Measurements from ENCODE around the gene MTHFD2L. TPM values are rescaled to one million over a fixed set of nuclear protein-coding genes. Genes with fewer than 3 reads are reported as not detected.

The MTHFD2L gene
- total and polyA plus RNA-seq, 2 experiments from 2014 or later: 10.8 to 12.3 TPM

GRCh38 chr4:74283614-74284013 is 125.7 kb downstream of the MTHFD2L start:
- no peak overlapping the region for H3K4me3 ChIP-seq
- no peak for TF ChIP-seq CTCF (IDR thresholded peaks at IDR 0.05; ENCODE audit: low read depth, low read length)
- H3K4me1 ChIP-seq (ENCODE audit: low read depth): no peaks in the 10 kb centered on the region
- H3K9me3 ChIP-seq (ENCODE audit: low read depth): no peaks in the 10 kb centered on the region
- peak in 1 of 2 donors; percentile 25 for DNase-seq (ENCODE audit: low read depth in 1 of 2, low spot score in 1 of 2)
- H3K36me3 ChIP-seq: no peaks in the 10 kb centered on the region
- no peaks in the 10 kb centered on the region for H3K27me3 ChIP-seq
- H3K27ac ChIP-seq: no peak overlapping the region

GRCh38 chr4:74284053-74284452 is 126.1 kb downstream of the MTHFD2L start:
- Histone ChIP-seq H3K36me3 (no peaks in the 10 kb centered on the region), H3K4me3 (no peak overlapping the region), H3K4me1 (ENCODE audit: low read depth) (no peaks in the 10 kb centered on the region), H3K27me3 (no peaks in the 10 kb centered on the region), H3K27ac (no peak overlapping the region), H3K9me3 (ENCODE audit: low read depth) (no peaks in the 10 kb centered on the region)
- DNase-seq (ENCODE audit: low read depth in 1 of 2, low spot score in 1 of 2): peak in 1 of 2 donors; percentile 35
- no peak for TF ChIP-seq CTCF (IDR thresholded peaks at IDR 0.05; ENCODE audit: low read depth, low read length)

GRCh38 chr4:74287164-74287563 is 129.2 kb downstream of the MTHFD2L start:
- H3K27me3 ChIP-seq: no peaks in the 10 kb centered on the region
- H3K4me3 ChIP-seq: no peak overlapping the region
- H3K4me1 ChIP-seq (ENCODE audit: low read depth): no peaks in the 10 kb centered on the region
- DNase-seq (ENCODE audit: low read depth in 1 of 2, low spot score in 1 of 2): no peak
- H3K36me3 ChIP-seq: no peaks in the 10 kb centered on the region
- no peak for TF ChIP-seq CTCF (IDR thresholded peaks at IDR 0.05; ENCODE audit: low read depth, low read length)
- no peak overlapping the region for H3K27ac ChIP-seq
- H3K9me3 ChIP-seq (ENCODE audit: low read depth): no peaks in the 10 kb centered on the region

- TF ChIP-seq CTCF (IDR thresholded peaks at IDR 0.05; ENCODE audit: low read depth, low read length): no peak
- H3K4me3 ChIP-seq: no peak overlapping the region
- H3K4me1 ChIP-seq (ENCODE audit: low read depth): no peaks in the 10 kb centered on the region
- no peak for DNase-seq (ENCODE audit: low read depth in 1 of 2, low spot score in 1 of 2)
- H3K36me3 ChIP-seq: no peaks in the 10 kb centered on the region
- H3K27ac ChIP-seq: no peak overlapping the region
- no peaks in the 10 kb centered on the region for H3K27me3 ChIP-seq
- no peaks in the 10 kb centered on the region for H3K9me3 ChIP-seq (ENCODE audit: low read depth)
Observed at GRCh38 chr4:74287791-74288190, 129.9 kb downstream of the MTHFD2L start.

GRCh38 chr4:74291471-74291870 is 133.6 kb downstream of the MTHFD2L start:
- Histone ChIP-seq H3K27ac (no peak overlapping the region), H3K4me3 (no peak overlapping the region), H3K36me3 (no peaks in the 10 kb centered on the region), H3K27me3 (no peaks in the 10 kb centered on the region), H3K9me3 (ENCODE audit: low read depth) (no peaks in the 10 kb centered on the region), H3K4me1 (ENCODE audit: low read depth) (no peaks in the 10 kb centered on the region)
- no peak for TF ChIP-seq CTCF (IDR thresholded peaks at IDR 0.05; ENCODE audit: low read depth, low read length)
- no peak for DNase-seq (ENCODE audit: low read depth in 1 of 2, low spot score in 1 of 2)

Measured in cardiac muscle cell (in vitro differentiated cells and primary cell).